ENCODE measurements around the gene ZDHHC16.

Gene ZDHHC16

GRCh38 chr10:97481071-97481470 is 35.1 kb downstream of the ZDHHC16 start:
- no peak for DNase-seq

GRCh38 chr10:97482381-97482780 is 36.4 kb downstream of the ZDHHC16 start:
- no peak for DNase-seq

- DNase-seq: no peak
Measured at GRCh38 chr10:97483506-97483905, 37.5 kb downstream of the ZDHHC16 start.

- DNase-seq: no peak
Measured at GRCh38 chr10:97483921-97484320, 37.9 kb downstream of the ZDHHC16 start.

- no peak for DNase-seq
Measured at GRCh38 chr10:97485647-97486281, 39.8 kb downstream of the ZDHHC16 start.

GRCh38 chr10:97490592-97490991 is 44.6 kb downstream of the ZDHHC16 start:
- no peak for DNase-seq

GRCh38 chr10:97494151-97494550 is 48.2 kb downstream of the ZDHHC16 start:
- DNase-seq: no peak

- DNase-seq: no peak
Measured at GRCh38 chr10:97494863-97495506, 49.0 kb downstream of the ZDHHC16 start.

GRCh38 chr10:97497572-97498075 is 51.6 kb downstream of the ZDHHC16 start:
- DNase-seq: peak; percentile 51

GRCh38 chr10:97498076-97498840 is 52.3 kb downstream of the ZDHHC16 start, which contains the start of gene MMS19:
Gene MMS19 (minus strand): TSS chr10:97498422. CDS start chr10:97498384, 38 bp downstream.
- peak; percentile 89 for DNase-seq

GRCh38 chr10:97498841-97499560 is 53.0 kb downstream of the ZDHHC16 start, which contains the start of gene UBTD1:
Gene UBTD1 (plus strand): TSS chr10:97498924. CDS start chr10:97499204, 280 bp downstream.
- DNase-seq: no peak

GRCh38 chr10:97499561-97500296 is 53.8 kb downstream of the ZDHHC16 start:
- no peak for DNase-seq

- DNase-seq: no peak
Measured at GRCh38 chr10:97500297-97500575, 54.3 kb downstream of the ZDHHC16 start.

GRCh38 chr10:97502916-97503315 is 56.9 kb downstream of the ZDHHC16 start:
- no peak for DNase-seq

- no peak for DNase-seq
Measured at GRCh38 chr10:97503406-97503805, 57.4 kb downstream of the ZDHHC16 start.

GRCh38 chr10:97505152-97505551 is 59.2 kb downstream of the ZDHHC16 start:
- no peak for DNase-seq

GRCh38 chr10:97506199-97506991 is 60.4 kb downstream of the ZDHHC16 start:
- DNase-seq: no peak
